Measurements from ENCODE around the gene TALDO1.

GRCh38 chr11:706439-706956 is 40.8 kb upstream of the TALDO1 start:
- TF ChIP-seq CTCF (IDR thresholded peaks at IDR 0.05; ENCODE audit: extremely low read depth in 1 of 2, insufficient read depth in 1 of 2, low read depth in 1 of 2, low read length in 2 of 2) (no peak), EZH2 (IDR thresholded peaks at IDR 0.05; ENCODE audit: borderline replicate concordance, low read depth, low read length, severe bottlenecking) (no peak), MAX (IDR thresholded peaks at IDR 0.05; ENCODE audit: insufficient read depth, insufficient read length) (no peak), POLR2A (IDR thresholded peaks at IDR 0.05; ENCODE audit: low read depth, low read length) (no peak), MYC (IDR thresholded peaks at IDR 0.05; ENCODE audit: low read depth, low read length) (no peak)

All from endothelial cell of umbilical vein (primary cell).